Measurements from ENCODE around the gene VASP. TPM values are rescaled to one million over a fixed set of nuclear protein-coding genes. Genes with fewer than 3 reads are reported as not detected.

The VASP gene
- total RNA-seq, 1 experiment from 2014 or later: 144 TPM

GRCh38 chr19:45471111-45471930, 36.0 kb upstream of the VASP start:
- Mint-ChIP-seq H3K27ac (no peak overlapping the region), H3K36me3 (no peaks in the 10 kb centered on the region), H3K27me3 (ENCODE audit: low read depth) (peaks cover 84% of the 10 kb centered on the region), H3K9me3 (no peaks in the 10 kb centered on the region), H3K4me1 (peaks cover 34% of the 10 kb centered on the region), H3K4me3 (no peak overlapping the region; the same call in 1 of the 2 replicates)
- ATAC-seq (no peak), DNase-seq (ENCODE audit: low spot score) (no peak)
- no peak for TF ChIP-seq CBFB (CRISPR knock-in tag; IDR thresholded peaks at IDR 0.05; ENCODE audit: low read depth)
- CTCF ChIA-PET: interaction anchor here (0.5 to 5.0 kb wide), 4 partner anchors 14 to 77 kb away, joined by 3 to 33 read pairs (median 6); no protein-coding TSS in a partner anchor
- POLR2A ChIA-PET: no interaction called here

GRCh38 chr19:45471931-45472562, 35.2 kb upstream of the VASP start:
- no peaks in the 10 kb centered on the region for H3K36me3 Mint-ChIP-seq
- CTCF ChIA-PET: interaction anchor here (1.3 to 5.0 kb wide), 4 partner anchors 14 to 33 kb away, joined by 4 to 33 read pairs (median 10); no protein-coding TSS in a partner anchor
- POLR2A ChIA-PET: interaction anchor here (1.1 kb wide), 1 partner anchor 19 kb away, joined by 3 read pairs; no protein-coding TSS in a partner anchor
- TF ChIP-seq SP1 (CRISPR knock-in tag; conservative IDR thresholded peaks at IDR 0.05) (no peak), IRF1 (CRISPR knock-in tag; IDR thresholded peaks at IDR 0.05) (no peak), IRF2 (CRISPR knock-in tag; IDR thresholded peaks at IDR 0.05; ENCODE audit: borderline replicate concordance, low read depth) (no peak), CBFB (CRISPR knock-in tag; IDR thresholded peaks at IDR 0.05; ENCODE audit: low read depth) (no peak), MLX (CRISPR knock-in tag; IDR thresholded peaks at IDR 0.05) (no peak), ZNF219 (CRISPR knock-in tag; IDR thresholded peaks at IDR 0.05; ENCODE audit: borderline replicate concordance) (no peak), ETV6 (CRISPR knock-in tag; IDR thresholded peaks at IDR 0.05) (no peak), SOX15 (CRISPR knock-in tag; IDR thresholded peaks at IDR 0.05) (no peak), JUN (CRISPR knock-in tag; IDR thresholded peaks at IDR 0.05) (no peak), ATF6 (CRISPR knock-in tag; IDR thresholded peaks at IDR 0.05) (no peak), E2F4 (CRISPR knock-in tag; IDR thresholded peaks at IDR 0.05; ENCODE audit: borderline replicate concordance, low read depth) (no peak)
- DNase-seq (ENCODE audit: low spot score) (no peak), ATAC-seq (no peak)
- no peaks in the 10 kb centered on the region for H3K9me3 Mint-ChIP-seq
- H3K4me1 Mint-ChIP-seq: peaks cover 35% of the 10 kb centered on the region
- H3K4me3 Mint-ChIP-seq: peak overlapping the region; percentile 73
- H3K27me3 Mint-ChIP-seq (ENCODE audit: low read depth): peaks cover 87% of the 10 kb centered on the region
- H3K27ac Mint-ChIP-seq: no peak overlapping the region

GRCh38 chr19:45472563-45473366, 34.5 kb upstream of the VASP start:
- no peaks in the 10 kb centered on the region for H3K9me3 Mint-ChIP-seq
- ChIA-PET POLR2A (interaction anchor here (1.1 kb wide), 1 partner anchor 20 kb away, joined by 3 read pairs; no protein-coding TSS in a partner anchor), CTCF (interaction anchor here (1.3 to 5.0 kb wide), 3 partner anchors 13 to 33 kb away, joined by 4 to 33 read pairs (median 13); no protein-coding TSS in a partner anchor)
- no peak overlapping the region for H3K27ac Mint-ChIP-seq
- H3K4me3 Mint-ChIP-seq: peak overlapping the region; percentile 73
- H3K4me1 Mint-ChIP-seq: peaks cover 33% of the 10 kb centered on the region
- H3K27me3 Mint-ChIP-seq (ENCODE audit: low read depth): peaks cover 87% of the 10 kb centered on the region
- TF ChIP-seq ZNF423 (CRISPR knock-in tag; IDR thresholded peaks at IDR 0.05) (no peak), JUN (CRISPR knock-in tag; IDR thresholded peaks at IDR 0.05) (no peak), CBFB (CRISPR knock-in tag; IDR thresholded peaks at IDR 0.05; ENCODE audit: low read depth) (no peak), PRRX2 (CRISPR knock-in tag; IDR thresholded peaks at IDR 0.05) (no peak)
- ATAC-seq: no peak
- H3K36me3 Mint-ChIP-seq: no peaks in the 10 kb centered on the region
- DNase-seq (ENCODE audit: low spot score): no peak

Data from WTC11 (cell line).